Activated CD8-positive, alpha-beta memory T cell treated with anti-CD3 and anti-CD28 coated beads for 24 hours (primary cell): ENCODE data around the gene GHRL.

Experiments used
- DNase-seq: peaks from one replicate; pipeline ENCODE4 v3.0.0-alpha.2; 2020

Gene GHRL

DNA sequence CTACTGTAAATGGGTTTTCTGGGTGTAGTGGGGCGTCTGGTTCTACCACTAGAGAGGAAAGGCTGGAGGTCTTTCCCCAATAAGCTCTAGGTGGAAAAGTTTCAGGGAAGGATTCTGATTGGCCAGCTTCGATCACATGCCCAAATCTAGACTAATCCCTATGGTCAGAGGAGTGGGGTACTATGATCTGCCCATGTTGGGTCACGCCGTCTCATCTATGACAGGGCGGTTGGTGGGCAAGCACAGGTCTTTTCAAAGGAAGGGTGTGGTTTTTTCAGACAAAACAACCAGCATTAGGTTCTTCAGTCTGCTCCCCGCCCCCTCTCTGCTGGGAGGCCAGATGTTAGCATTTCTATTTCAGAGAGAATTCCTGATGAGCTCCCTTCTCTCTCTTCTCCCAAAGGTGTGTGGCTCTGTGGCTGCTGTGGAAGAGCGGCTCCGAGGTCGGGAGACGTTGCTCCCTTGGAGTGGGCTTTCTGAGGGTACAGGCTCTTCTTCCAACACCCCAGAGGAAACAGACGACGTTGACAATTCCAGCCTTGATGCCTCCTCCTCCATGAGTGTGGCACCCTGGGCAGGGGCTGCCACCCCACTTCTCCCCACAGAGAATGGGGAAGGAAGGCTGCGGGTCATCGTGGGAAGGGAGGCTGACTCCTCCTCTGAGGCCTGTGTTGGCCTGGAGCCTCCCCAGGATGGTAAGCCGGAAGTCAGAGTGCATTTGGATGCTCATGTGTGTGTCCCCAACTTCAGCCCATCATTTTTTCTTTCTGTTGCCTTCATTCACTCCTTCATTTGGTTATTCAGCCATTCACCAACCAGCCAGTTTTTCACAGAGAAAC, 54.2 kb downstream of the GHRL start:
- DNase-seq = no peak
